ENCODE data around the gene PRKAG2.

PRKAG2 gene

DNA sequence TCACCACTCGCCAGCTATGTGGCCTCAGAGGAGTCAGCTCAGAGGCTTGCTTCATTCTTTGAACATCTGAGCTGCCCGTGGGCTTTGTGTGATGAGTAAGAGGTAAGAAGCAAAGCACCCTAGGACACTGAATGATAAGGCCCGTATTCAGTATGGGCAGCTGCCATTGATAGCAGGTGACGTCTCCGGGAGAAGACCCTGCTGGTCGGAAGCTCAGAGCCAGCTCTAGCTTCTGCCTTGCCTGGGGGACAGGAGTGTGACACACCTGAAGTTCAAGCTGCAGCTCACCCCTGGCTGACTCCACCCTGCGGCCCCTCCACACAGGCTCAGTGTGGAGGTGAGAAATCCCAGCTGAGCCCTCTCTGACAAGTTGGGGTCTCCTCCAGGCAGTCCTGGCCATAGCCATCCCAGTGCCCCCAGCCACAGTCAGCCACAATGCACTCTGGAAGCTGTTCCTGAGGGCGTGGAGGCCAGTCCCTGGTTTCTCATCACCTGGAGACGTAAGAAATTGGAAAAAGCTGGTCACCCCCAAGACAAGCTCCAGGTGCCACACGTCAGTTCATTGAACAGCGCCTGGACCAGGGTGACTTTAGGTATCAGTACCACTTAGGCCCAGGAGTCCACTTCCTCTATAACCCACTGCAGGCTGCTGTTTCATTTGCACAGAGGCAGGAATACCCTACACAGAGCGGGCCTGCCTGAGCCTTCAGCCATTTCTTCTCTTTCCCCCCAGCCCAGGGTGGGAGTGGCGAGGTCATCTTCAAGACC lies 192.3 kb downstream of the PRKAG2 start:
- Histone ChIP-seq H3K27me3 (ENCODE audit: insufficient read depth, low read length) (0 out of 2 replicates have a peak, but pooled peaks cover 7% of the 10 kb centered on the region), H3K4me2 (ENCODE audit: low read length) (no peak overlapping the region), H4K20me1 (ENCODE audit: insufficient read depth, low read length) (no peaks in the 10 kb centered on the region), H3F3A (ENCODE audit: insufficient read depth, low read length) (no peaks in the 10 kb centered on the region), H3K4me3 (ENCODE audit: low read depth, low read length, poor library complexity, severe bottlenecking) (no peak overlapping the region), H3K9ac (ENCODE audit: low read length) (no peak overlapping the region), H3K9me3 (ENCODE audit: low read length) (no peaks in the 10 kb centered on the region), H2AFZ (ENCODE audit: low read length) (no peak overlapping the region), H3K79me2 (ENCODE audit: insufficient read depth, low read length) (no peaks in the 10 kb centered on the region), H3K36me3 (ENCODE audit: insufficient read depth, low read length) (no peaks in the 10 kb centered on the region), H3K27ac (ENCODE audit: low read depth, low read length, poor library complexity, severe bottlenecking) (no peak overlapping the region), H3K4me1 (ENCODE audit: insufficient read depth, low read length, severe bottlenecking) (no peaks in the 10 kb centered on the region), H3K9me2 (ENCODE audit: low read depth, low read length) (no peaks in the 10 kb centered on the region)
- no peak for TF ChIP-seq CTCF (IDR thresholded peaks at IDR 0.05; ENCODE audit: low read length)
- no peak for TF ChIP-seq EZH2 (IDR thresholded peaks at IDR 0.05; ENCODE audit: borderline replicate concordance, low read length)

DNA sequence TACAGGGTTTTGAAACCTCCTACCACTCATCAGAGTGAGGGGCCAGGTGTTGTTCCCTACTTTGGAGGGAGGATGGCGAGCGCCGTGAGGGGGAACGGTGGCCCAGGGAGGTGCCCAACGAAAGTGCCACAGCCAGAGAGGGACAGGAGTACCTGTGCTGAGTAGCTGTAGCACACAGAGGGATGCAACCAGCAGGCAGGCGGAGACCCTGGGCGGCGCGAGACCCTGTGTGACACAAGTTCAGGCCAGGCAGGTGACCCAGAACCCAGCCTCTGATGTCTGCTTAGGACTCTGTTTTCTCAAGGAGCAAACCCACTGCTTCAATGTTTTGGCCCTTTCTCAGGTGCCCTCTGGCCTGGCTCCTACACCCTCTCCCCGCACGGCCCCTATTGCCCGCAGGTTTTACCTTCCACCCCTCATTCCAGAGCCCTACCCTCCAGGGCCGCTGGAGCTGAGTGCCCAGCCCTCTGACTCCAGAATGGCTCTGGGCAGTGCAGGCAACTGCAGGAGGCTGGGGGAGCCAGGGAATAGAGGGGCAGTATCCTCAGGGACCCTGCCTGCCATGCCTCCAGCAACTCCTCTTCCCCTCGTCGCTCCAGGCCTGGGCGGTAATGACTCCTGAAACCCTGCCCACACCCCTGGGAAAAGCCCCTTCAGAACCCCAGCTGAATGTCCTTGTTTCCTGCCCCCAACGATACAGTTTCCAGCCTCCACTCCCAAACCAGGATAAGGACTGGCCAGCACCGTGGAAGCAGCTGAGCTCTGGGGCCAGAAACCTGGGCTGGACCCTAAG lies 193.1 kb downstream of the PRKAG2 start:
- Histone ChIP-seq H3K27ac (ENCODE audit: low read depth, low read length, poor library complexity, severe bottlenecking) (no peak overlapping the region), H2AFZ (ENCODE audit: low read length) (no peak overlapping the region), H3K4me1 (ENCODE audit: insufficient read depth, low read length, severe bottlenecking) (no peaks in the 10 kb centered on the region), H3K9ac (ENCODE audit: low read length) (no peak overlapping the region), H3K4me2 (ENCODE audit: low read length) (no peak overlapping the region), H3K36me3 (ENCODE audit: insufficient read depth, low read length) (no peaks in the 10 kb centered on the region), H3K9me3 (ENCODE audit: low read length) (no peaks in the 10 kb centered on the region), H3K4me3 (ENCODE audit: low read depth, low read length, poor library complexity, severe bottlenecking) (no peak overlapping the region), H3K79me2 (ENCODE audit: insufficient read depth, low read length) (no peaks in the 10 kb centered on the region), H3K9me2 (ENCODE audit: low read depth, low read length) (no peaks in the 10 kb centered on the region), H3F3A (ENCODE audit: insufficient read depth, low read length) (no peaks in the 10 kb centered on the region), H3K27me3 (ENCODE audit: insufficient read depth, low read length) (0 out of 2 replicates have a peak, but pooled peaks cover 7% of the 10 kb centered on the region), H4K20me1 (ENCODE audit: insufficient read depth, low read length) (no peaks in the 10 kb centered on the region)
- TF ChIP-seq CTCF (IDR thresholded peaks at IDR 0.05; ENCODE audit: low read length) (no peak), EZH2 (IDR thresholded peaks at IDR 0.05; ENCODE audit: borderline replicate concordance, low read length) (no peak)

GRCh38 chr7:151682831-151683614 lies 193.9 kb downstream of the PRKAG2 start:
- Histone ChIP-seq H3K27me3 (ENCODE audit: insufficient read depth, low read length) (0 out of 2 replicates have a peak, but pooled peaks cover 7% of the 10 kb centered on the region), H3K79me2 (ENCODE audit: insufficient read depth, low read length) (no peaks in the 10 kb centered on the region), H3F3A (ENCODE audit: insufficient read depth, low read length) (no peaks in the 10 kb centered on the region), H3K9me2 (ENCODE audit: low read depth, low read length) (no peaks in the 10 kb centered on the region), H3K36me3 (ENCODE audit: insufficient read depth, low read length) (no peaks in the 10 kb centered on the region), H3K4me2 (ENCODE audit: low read length) (no peak overlapping the region), H3K9me3 (ENCODE audit: low read length) (no peaks in the 10 kb centered on the region), H3K9ac (ENCODE audit: low read length) (no peak overlapping the region), H3K4me3 (ENCODE audit: low read depth, low read length, poor library complexity, severe bottlenecking) (no peak overlapping the region), H4K20me1 (ENCODE audit: insufficient read depth, low read length) (no peaks in the 10 kb centered on the region), H3K4me1 (ENCODE audit: insufficient read depth, low read length, severe bottlenecking) (no peaks in the 10 kb centered on the region), H3K27ac (ENCODE audit: low read depth, low read length, poor library complexity, severe bottlenecking) (no peak overlapping the region), H2AFZ (ENCODE audit: low read length) (no peak overlapping the region)
- TF ChIP-seq CTCF (IDR thresholded peaks at IDR 0.05; ENCODE audit: low read length) (no peak), EZH2 (IDR thresholded peaks at IDR 0.05; ENCODE audit: borderline replicate concordance, low read length) (no peak)

Measured in OCI-LY1 (cell line).